AG04450 (cell line): ENCODE data around the gene IZUMO4. TPM values are rescaled to one million over a fixed set of nuclear protein-coding genes. Genes with fewer than 3 reads are reported as not detected.

Experiments
- CTCF ChIA-PET: fragments of 300-600, 350-600 bp; formaldehyde crosslinking; extraction: SDS; loops from one replicate; lab custom pipeline; 2022; ENCODE audit warnings: antibody characterized with exemption, inconsistent platforms; lab: Charles Lee
- POLR2A ChIA-PET: fragments of 350-600 bp; formaldehyde crosslinking; extraction: SDS; loops from one replicate; lab custom pipeline; 2021; ENCODE audit warnings: antibody characterized with exemption, inconsistent platforms; lab: Yijun Ruan, JAX
- DNase-seq: peaks from one replicate; pipeline ENCODE4 v3.0.0-alpha.2; 2011; ENCODE audit warnings: low read depth, low spot score
- H3K27ac ChIP-seq: one replicate; pipeline ENCODE4 v1.5.1; 2012; ENCODE audit warnings: low read depth, low read length, control low read depth
- H3K27me3 ChIP-seq: one replicate; pipeline ENCODE4 v1.6.0; 2012; ENCODE audit warnings: low read length; ENCODE audit not compliant: control insufficient read depth, insufficient read depth
- H3K4me3 ChIP-seq: 2 replicates; pipeline ENCODE4 v1.5.1; 2011; ENCODE audit warnings: mild to moderate bottlenecking, low read depth, low read length, control low read depth
- H3K9me3 ChIP-seq: 2 replicates; pipeline ENCODE4 v1.5.1; 2012; ENCODE audit warnings: low read length; ENCODE audit not compliant: control insufficient read depth, insufficient read depth
- polyA plus RNA-seq: library from polyadenylated mRNA; depleted of rRNA; stranded (reverse); fragments of >200 nt; gene quantifications from 2 replicates; pipeline ENCODE4 v1.2.3, GENCODE V29; 2011
- TF ChIP-seq, protein P1 (sequence below): IDR thresholded peaks from 2 replicates; pipeline ENCODE4 v1.5.1; 2011; ENCODE audit warnings: low read depth, low read length, control low read depth, inconsistent platforms

The IZUMO4 gene
- polyA plus RNA-seq, 1 experiment = 0.56 TPM

DNA sequence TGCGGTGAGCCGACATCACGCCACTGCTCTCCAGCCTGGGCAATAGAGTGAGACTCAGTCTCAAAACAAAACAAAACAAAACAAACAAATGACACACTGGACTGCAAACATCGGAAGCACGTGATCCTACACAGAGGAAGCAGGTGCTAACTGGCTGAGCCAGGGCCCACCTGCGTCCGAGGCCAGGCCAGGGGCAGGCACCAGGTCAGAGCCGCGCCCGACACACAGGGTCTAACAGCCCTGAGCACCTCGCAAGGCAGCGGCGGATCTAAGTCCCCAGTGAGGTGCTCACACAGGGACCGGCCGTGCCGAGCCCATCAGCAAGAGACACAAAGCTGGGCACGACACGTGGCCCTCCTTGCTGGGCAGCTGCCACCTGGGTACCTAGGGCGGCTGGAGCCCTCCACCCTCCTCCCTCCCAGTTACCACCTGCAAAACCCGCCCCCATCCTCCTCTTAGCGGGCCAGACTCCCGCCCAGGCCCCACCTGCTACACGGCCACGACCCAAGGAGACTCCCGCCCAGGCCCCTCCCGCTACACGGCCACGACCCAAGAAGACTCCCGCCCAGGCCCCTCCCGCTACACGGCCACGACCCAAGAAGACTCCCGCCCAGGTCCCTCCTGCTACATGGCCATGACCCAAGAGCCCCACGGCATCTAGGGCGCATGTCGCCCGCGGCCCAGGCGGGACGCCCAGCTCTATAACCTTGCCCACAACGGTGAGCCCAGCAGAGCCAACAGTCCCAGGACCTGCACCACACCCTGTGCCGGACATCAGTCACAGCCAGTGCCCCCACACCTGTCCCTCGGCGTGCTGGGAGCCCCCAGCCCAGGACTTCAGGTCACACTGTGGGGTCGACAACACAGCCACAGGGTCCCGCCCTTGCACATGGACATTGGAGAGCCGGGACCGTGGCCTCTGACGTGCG lies 39.0 kb downstream of the IZUMO4 start:
- Histone ChIP-seq H3K4me3 (no peak overlapping the region), H3K9me3 (peaks cover 3% of the 10 kb centered on the region; the same call in 1 of the 2 replicates), H3K27me3 (no peaks in the 10 kb centered on the region), H3K27ac (no peak overlapping the region)
- TF ChIP-seq, protein P1, sequence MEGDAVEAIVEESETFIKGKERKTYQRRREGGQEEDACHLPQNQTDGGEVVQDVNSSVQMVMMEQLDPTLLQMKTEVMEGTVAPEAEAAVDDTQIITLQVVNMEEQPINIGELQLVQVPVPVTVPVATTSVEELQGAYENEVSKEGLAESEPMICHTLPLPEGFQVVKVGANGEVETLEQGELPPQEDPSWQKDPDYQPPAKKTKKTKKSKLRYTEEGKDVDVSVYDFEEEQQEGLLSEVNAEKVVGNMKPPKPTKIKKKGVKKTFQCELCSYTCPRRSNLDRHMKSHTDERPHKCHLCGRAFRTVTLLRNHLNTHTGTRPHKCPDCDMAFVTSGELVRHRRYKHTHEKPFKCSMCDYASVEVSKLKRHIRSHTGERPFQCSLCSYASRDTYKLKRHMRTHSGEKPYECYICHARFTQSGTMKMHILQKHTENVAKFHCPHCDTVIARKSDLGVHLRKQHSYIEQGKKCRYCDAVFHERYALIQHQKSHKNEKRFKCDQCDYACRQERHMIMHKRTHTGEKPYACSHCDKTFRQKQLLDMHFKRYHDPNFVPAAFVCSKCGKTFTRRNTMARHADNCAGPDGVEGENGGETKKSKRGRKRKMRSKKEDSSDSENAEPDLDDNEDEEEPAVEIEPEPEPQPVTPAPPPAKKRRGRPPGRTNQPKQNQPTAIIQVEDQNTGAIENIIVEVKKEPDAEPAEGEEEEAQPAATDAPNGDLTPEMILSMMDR = no peak
- POLR2A ChIA-PET = no interaction called here
- DNase-seq = no peak
- CTCF ChIA-PET = no interaction called here

DNA sequence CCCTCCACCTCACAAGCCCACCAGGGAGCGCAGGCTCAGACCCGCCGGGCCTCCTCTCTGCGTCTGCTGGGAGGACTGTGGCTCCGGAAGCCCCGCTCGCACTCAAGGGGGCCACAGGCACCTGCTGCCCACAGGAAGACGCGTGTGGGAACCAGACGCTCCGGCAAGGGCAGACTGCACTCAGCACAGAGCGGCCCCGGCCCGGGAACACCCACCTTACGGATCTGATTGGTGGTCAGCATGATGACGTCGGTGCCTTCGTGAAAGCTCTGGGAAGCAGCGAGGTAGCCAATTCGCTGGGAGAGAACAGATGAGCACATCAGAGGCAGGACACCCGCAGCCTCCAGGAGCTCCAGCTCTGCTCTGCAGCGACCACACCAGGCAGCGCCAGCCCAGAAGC lies 40.1 kb downstream of the IZUMO4 start:
- TF ChIP-seq, protein P1 = no peak
- CTCF ChIA-PET = no interaction called here
- H3K27me3 ChIP-seq = no peaks in the 10 kb centered on the region
- H3K9me3 ChIP-seq = peaks cover 3% of the 10 kb centered on the region; the same call in 1 of the 2 replicates
- DNase-seq = no peak
- POLR2A ChIA-PET = no interaction called here
- H3K4me3 ChIP-seq = no peak overlapping the region
- no peak overlapping the region for H3K27ac ChIP-seq

DNA sequence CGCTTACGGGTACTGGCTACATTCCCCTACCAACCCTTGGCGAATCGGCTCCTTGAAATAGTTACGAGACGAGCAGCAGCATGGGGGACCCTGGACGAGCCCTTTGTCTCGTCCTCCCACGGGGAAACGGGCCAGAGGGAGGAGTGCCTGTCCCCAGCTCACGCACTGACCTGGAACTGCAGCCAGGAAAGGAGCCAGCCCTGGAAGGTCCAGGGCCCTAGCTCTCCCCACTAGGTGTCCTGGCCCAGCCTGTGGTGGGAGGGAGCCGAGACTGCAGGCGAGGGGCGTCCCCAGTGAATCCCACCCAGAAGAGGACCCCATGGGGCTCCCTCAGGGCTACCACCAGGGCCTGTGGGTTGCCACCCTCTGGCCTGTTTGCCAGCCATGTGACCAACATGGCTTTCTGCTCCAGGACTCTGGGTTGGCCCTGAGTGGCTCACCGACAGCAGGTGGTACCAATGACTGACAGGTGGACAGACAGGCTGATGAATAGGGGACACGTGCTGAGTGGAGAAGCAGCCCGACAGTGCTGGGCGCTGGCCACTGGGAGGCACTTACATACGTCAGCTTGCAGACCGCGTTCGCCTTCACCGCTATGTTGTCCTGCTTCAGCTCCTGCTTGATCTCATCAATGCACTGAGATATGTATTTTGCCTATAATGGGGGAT lies 41.5 kb downstream of the IZUMO4 start:
- ChIA-PET CTCF (no interaction called here), POLR2A (interaction anchor here (0.7 kb wide), 1 partner anchor 190 kb away, joined by 5 read pairs; the partner anchor contains the start of gene LSM7)
- no peak for DNase-seq
- H3K9me3 ChIP-seq = no peaks in the 10 kb centered on the region; the same call in 1 of the 2 replicates
- no peak overlapping the region for H3K27ac ChIP-seq
- TF ChIP-seq, protein P1 = no peak
- no peak overlapping the region for H3K4me3 ChIP-seq
- H3K27me3 ChIP-seq = no peaks in the 10 kb centered on the region

DNA sequence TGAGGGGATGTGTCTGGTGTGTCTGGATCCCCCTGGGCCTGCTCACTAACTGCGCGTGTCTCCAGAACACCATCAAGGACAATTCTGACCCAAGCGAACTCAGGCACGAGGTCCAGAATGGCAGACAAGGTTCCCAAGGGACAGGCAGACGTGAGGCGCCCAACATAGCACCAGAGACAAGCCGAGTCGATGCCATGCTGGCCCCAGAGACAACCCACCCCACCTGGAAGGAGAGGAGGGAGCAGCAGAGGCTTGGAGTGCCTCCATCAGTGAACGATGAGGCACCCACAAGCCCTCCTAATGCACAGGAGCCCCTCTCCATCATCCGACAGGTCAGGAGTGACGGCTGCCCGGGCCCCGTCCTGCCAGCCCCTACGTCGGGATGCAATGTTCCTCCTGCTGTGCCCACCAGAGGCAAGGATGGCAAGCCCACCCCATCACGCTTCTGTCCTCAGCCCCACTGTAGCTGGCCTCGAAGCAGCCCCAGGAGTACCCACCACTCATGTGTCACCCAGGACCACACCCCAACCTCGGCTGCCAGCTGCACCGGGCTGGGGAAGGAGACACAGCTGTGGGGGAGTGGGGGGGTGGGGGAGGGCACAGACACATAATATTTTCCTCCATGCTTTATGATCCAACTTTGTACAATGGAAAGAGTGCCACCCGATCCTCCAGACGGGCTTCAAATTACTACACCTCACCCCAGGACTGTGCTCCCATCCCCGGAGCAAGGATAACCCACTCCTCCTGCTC lies 42.8 kb downstream of the IZUMO4 start:
- DNase-seq = no peak
- H3K4me3 ChIP-seq = no peak overlapping the region
- no peaks in the 10 kb centered on the region for H3K27me3 ChIP-seq
- no peak overlapping the region for H3K27ac ChIP-seq
- TF ChIP-seq, protein P1 = no peak
- ChIA-PET CTCF (no interaction called here), POLR2A (no interaction called here)
- no peaks in the 10 kb centered on the region; the same call in 1 of the 2 replicates for H3K9me3 ChIP-seq
